Mesendoderm (in vitro differentiated cells): ENCODE measurements around the gene ERO1B.
A peak's percentile ranks its signal among the peaks of the same experiment; 100 is the strongest.

Experiments
- DNase-seq: peaks from one replicate; pipeline ENCODE4 v3.0.0; 2013
- H2AK5ac ChIP-seq: 2 replicates; pipeline ENCODE4 v1.6.1; 2013; ENCODE audit warnings: low read length, inconsistent platforms
- H2BK120ac ChIP-seq: 2 replicates; pipeline ENCODE4 v1.6.1; 2013; ENCODE audit warnings: low read depth, mild to moderate bottlenecking, low read length, moderate library complexity, mixed read lengths
- H2BK15ac ChIP-seq: replicated peaks from 2 replicates; pipeline ENCODE4 v1.6.1; 2013; ENCODE audit warnings: low read depth, mild to moderate bottlenecking, moderate library complexity
- H2BK5ac ChIP-seq: 2 replicates; pipeline ENCODE4 v1.6.1; 2013; ENCODE audit warnings: low read length, inconsistent platforms
- H3K18ac ChIP-seq: 2 replicates; pipeline ENCODE4 v1.6.1; 2013; ENCODE audit warnings: mild to moderate bottlenecking, low read length, mixed read lengths
- H3K23ac ChIP-seq: one replicate; pipeline ENCODE4 v1.6.1; 2013; ENCODE audit warnings: low read length
- H3K27ac ChIP-seq: 2 replicates; pipeline ENCODE4 v1.5.1; 2013; ENCODE audit warnings: low read depth, mild to moderate bottlenecking, inconsistent platforms, low read length, moderate library complexity
- H3K27me3 ChIP-seq: 2 replicates; pipeline ENCODE4 v1.6.1; 2013; ENCODE audit warnings: low read length, control low read depth, mild to moderate bottlenecking, inconsistent platforms; ENCODE audit not compliant: insufficient read depth, poor library complexity
- H3K36me3 ChIP-seq: 2 replicates; pipeline ENCODE4 v1.6.1; 2013; ENCODE audit warnings: low read length, inconsistent platforms; ENCODE audit not compliant: control insufficient read depth, insufficient read depth
- H3K4ac ChIP-seq: one replicate; pipeline ENCODE4 v1.6.1; 2013; ENCODE audit warnings: low read depth, mild to moderate bottlenecking, low read length, moderate library complexity
- H3K4me1 ChIP-seq: 2 replicates; pipeline ENCODE4 v1.6.1; 2013; ENCODE audit warnings: low read depth, low read length, inconsistent platforms; ENCODE audit not compliant: control insufficient read depth
- H3K4me2 ChIP-seq: 2 replicates; pipeline ENCODE4 v1.6.1; 2013; ENCODE audit warnings: low read length
- H3K4me3 ChIP-seq: 2 replicates; pipeline ENCODE4 v1.5.1; 2013; ENCODE audit warnings: mild to moderate bottlenecking, low read length
- H3K56ac ChIP-seq: one replicate; pipeline ENCODE4 v1.6.1; 2013; ENCODE audit warnings: low read length
- H3K79me1 ChIP-seq: 2 replicates; pipeline ENCODE4 v1.6.1; 2013; ENCODE audit warnings: low read length, inconsistent platforms
- H3K79me2 ChIP-seq: 2 replicates; pipeline ENCODE4 v1.6.1; 2013; ENCODE audit warnings: mild to moderate bottlenecking, low read length; ENCODE audit not compliant: control insufficient read depth, insufficient read depth
- H3K9ac ChIP-seq: 2 replicates; pipeline ENCODE4 v1.6.1; 2013; ENCODE audit warnings: low read length, inconsistent platforms
- H4K5ac ChIP-seq: one replicate; pipeline ENCODE4 v1.6.1; 2013; ENCODE audit warnings: low read length
- H4K8ac ChIP-seq: one replicate; pipeline ENCODE4 v1.6.1; 2013; ENCODE audit warnings: low read depth, mild to moderate bottlenecking, control low read depth, low read length, moderate library complexity
- WGBS: extraction: QIAGEN DNeasy Blood & Tissue Kit; methylation state at CpG from one replicate; pipeline ENCODE4 v1.1.7; 2013; ENCODE audit warnings: low lambda C conversion rate, missing lambda C conversion rate; ENCODE audit not compliant: insufficient coverage; ENCODE audit errors: extremely low coverage; 5-methylcytosine and 5-hydroxymethylcytosine counted together

The ERO1B gene

GRCh38 chr1:236284291-236284721, 2.5 kb upstream of the ERO1B start:
- no peaks in the 10 kb centered on the region for H3K27me3 ChIP-seq
- no peak overlapping the region for H2BK120ac ChIP-seq
- H3K27ac ChIP-seq, result no peak overlapping the region
- no peak overlapping the region for H2BK5ac ChIP-seq
- no CpG with 5 or more reads among the region's 2 CpGs for WGBS
- no peaks in the 10 kb centered on the region for H3K36me3 ChIP-seq
- H2BK15ac ChIP-seq, result no peak overlapping the region
- no peaks in the 10 kb centered on the region for H3K79me2 ChIP-seq
- H3K79me1 ChIP-seq, result no peaks in the 10 kb centered on the region
- no peak overlapping the region for H2AK5ac ChIP-seq
- H4K5ac ChIP-seq, result no peak overlapping the region
- no peak overlapping the region for H3K56ac ChIP-seq
- H3K18ac ChIP-seq, result no peak overlapping the region
- H3K4ac ChIP-seq, result no peak overlapping the region
- H3K23ac ChIP-seq, result no peak overlapping the region
- H3K4me1 ChIP-seq, result no peaks in the 10 kb centered on the region
- H3K4me2 ChIP-seq, result no peak overlapping the region
- DNase-seq, result no peak
- H3K4me3 ChIP-seq, result no peak overlapping the region
- H3K9ac ChIP-seq, result no peak overlapping the region
- no peak overlapping the region for H4K8ac ChIP-seq

- H3K4me3 ChIP-seq, result no peak overlapping the region
- no peak overlapping the region for H2BK5ac ChIP-seq
- H3K18ac ChIP-seq, result no peak overlapping the region
- H4K8ac ChIP-seq, result no peak overlapping the region
- H4K5ac ChIP-seq, result no peak overlapping the region
- no peaks in the 10 kb centered on the region for H3K4me1 ChIP-seq
- peak overlapping the region; percentile 91 for H3K56ac ChIP-seq
- H3K9ac ChIP-seq, result peak overlapping the region; percentile 84
- no peak overlapping the region for H2AK5ac ChIP-seq
- H3K79me1 ChIP-seq, result no peaks in the 10 kb centered on the region
- no peak overlapping the region for H3K4me2 ChIP-seq
- no peaks in the 10 kb centered on the region for H3K79me2 ChIP-seq
- DNase-seq, result no peak
- H3K36me3 ChIP-seq, result no peaks in the 10 kb centered on the region
- no peak overlapping the region for H3K4ac ChIP-seq
- no peak overlapping the region for H3K27ac ChIP-seq
- whole genome bisulfite sequencing, result no CpG with 5 or more reads among the region's 2 CpGs
- no peaks in the 10 kb centered on the region for H3K27me3 ChIP-seq
- no peak overlapping the region for H2BK120ac ChIP-seq
- no peak overlapping the region for H2BK15ac ChIP-seq
- H3K23ac ChIP-seq, result no peak overlapping the region
Observed at GRCh38 chr1:236282719-236283118, 961 bp upstream of the ERO1B start.

GRCh38 chr1:236282425-236282716, 613 bp upstream of the ERO1B start:
- peak overlapping the region; percentile 91 for H3K56ac ChIP-seq
- H3K18ac ChIP-seq, result no peak overlapping the region
- no peaks in the 10 kb centered on the region for H3K27me3 ChIP-seq
- H2AK5ac ChIP-seq, result no peak overlapping the region
- peak overlapping the region; percentile 77 for H3K4me2 ChIP-seq
- H3K27ac ChIP-seq, result no peak overlapping the region
- H3K9ac ChIP-seq, result peak overlapping the region; percentile 84
- H4K8ac ChIP-seq, result no peak overlapping the region
- no peak overlapping the region for H2BK5ac ChIP-seq
- H3K23ac ChIP-seq, result no peak overlapping the region
- H2BK15ac ChIP-seq, result no peak overlapping the region
- no peak overlapping the region for H2BK120ac ChIP-seq
- WGBS, result no CpG with 5 or more reads among the region's 7 CpGs
- no peaks in the 10 kb centered on the region for H3K4me1 ChIP-seq
- H3K79me2 ChIP-seq, result no peaks in the 10 kb centered on the region
- H3K36me3 ChIP-seq, result no peaks in the 10 kb centered on the region
- H3K4me3 ChIP-seq, result peak overlapping the region; percentile 75
- no peak overlapping the region for H4K5ac ChIP-seq
- DNase-seq, result no peak
- no peaks in the 10 kb centered on the region for H3K79me1 ChIP-seq
- no peak overlapping the region for H3K4ac ChIP-seq

GRCh38 chr1:236281198-236281653, 532 bp downstream of the ERO1B start:
- H2AK5ac ChIP-seq, result no peak overlapping the region
- H3K79me2 ChIP-seq, result no peaks in the 10 kb centered on the region
- peak overlapping the region; percentile 82 for H3K9ac ChIP-seq
- no peak overlapping the region for H2BK15ac ChIP-seq
- no peaks in the 10 kb centered on the region for H3K27me3 ChIP-seq
- no peak overlapping the region for H3K23ac ChIP-seq
- peak overlapping the region; percentile 34 for H3K4me3 ChIP-seq
- no peak overlapping the region for H2BK120ac ChIP-seq
- H3K56ac ChIP-seq, result peak overlapping the region; percentile 89
- H3K4me1 ChIP-seq, result no peaks in the 10 kb centered on the region
- no peaks in the 10 kb centered on the region for H3K79me1 ChIP-seq
- peak overlapping the region; percentile 10 for H3K18ac ChIP-seq
- no peak overlapping the region for H3K27ac ChIP-seq
- WGBS, result no CpG with 5 or more reads among the region's 38 CpGs
- no peak overlapping the region for H4K5ac ChIP-seq
- H3K4ac ChIP-seq, result no peak overlapping the region
- peak; percentile 63 for DNase-seq
- no peak overlapping the region for H2BK5ac ChIP-seq
- H3K4me2 ChIP-seq, result peak overlapping the region; percentile 15
- no peak overlapping the region for H4K8ac ChIP-seq
- no peaks in the 10 kb centered on the region for H3K36me3 ChIP-seq

GRCh38 chr1:236280438-236281197, 1.1 kb downstream of the ERO1B start:
- Histone ChIP-seq H4K8ac (no peak overlapping the region), H2BK5ac (no peak overlapping the region), H2BK15ac (no peak overlapping the region), H3K4me2 (peak overlapping the region; percentile 15), H3K9ac (peak overlapping the region; percentile 82), H2AK5ac (no peak overlapping the region), H3K36me3 (no peaks in the 10 kb centered on the region), H2BK120ac (no peak overlapping the region), H3K4me1 (no peaks in the 10 kb centered on the region), H4K5ac (no peak overlapping the region), H3K4ac (no peak overlapping the region), H3K27ac (no peak overlapping the region), H3K79me1 (no peaks in the 10 kb centered on the region), H3K23ac (no peak overlapping the region), H3K27me3 (no peaks in the 10 kb centered on the region), H3K79me2 (no peaks in the 10 kb centered on the region), H3K18ac (no peak overlapping the region), H3K56ac (no peak overlapping the region), H3K4me3 (no peak overlapping the region)
- DNase-seq, result peak; percentile 26
- no CpG with 5 or more reads among the region's 13 CpGs for WGBS

GRCh38 chr1:236275586-236275985, 6.2 kb downstream of the ERO1B start:
- Histone ChIP-seq H3K79me1 (no peaks in the 10 kb centered on the region), H3K27ac (no peak overlapping the region), H3K4ac (no peak overlapping the region), H3K79me2 (no peaks in the 10 kb centered on the region), H3K36me3 (no peaks in the 10 kb centered on the region), H3K9ac (no peak overlapping the region), H3K27me3 (no peaks in the 10 kb centered on the region), H3K4me2 (no peak overlapping the region), H2AK5ac (no peak overlapping the region), H3K18ac (no peak overlapping the region), H2BK5ac (no peak overlapping the region), H3K4me1 (no peaks in the 10 kb centered on the region), H3K23ac (no peak overlapping the region), H3K56ac (no peak overlapping the region), H4K8ac (no peak overlapping the region), H4K5ac (no peak overlapping the region), H2BK15ac (no peak overlapping the region), H3K4me3 (no peak overlapping the region), H2BK120ac (no peak overlapping the region)
- no CpG with 5 or more reads among the region's 1 CpG for WGBS
- no peak for DNase-seq
